GM18519 (cell line): ENCODE measurements around the gene PTPRC.

Experiments used
- ATAC-seq: cut with Tn5 transposase; IDR thresholded peaks from one replicate; pipeline ENCODE4 v1.9.1; 2021; ENCODE audit warnings: mild to moderate bottlenecking, moderate library complexity; ENCODE audit not compliant: unreplicated experiment, low FRiP score

PTPRC gene

DNA sequence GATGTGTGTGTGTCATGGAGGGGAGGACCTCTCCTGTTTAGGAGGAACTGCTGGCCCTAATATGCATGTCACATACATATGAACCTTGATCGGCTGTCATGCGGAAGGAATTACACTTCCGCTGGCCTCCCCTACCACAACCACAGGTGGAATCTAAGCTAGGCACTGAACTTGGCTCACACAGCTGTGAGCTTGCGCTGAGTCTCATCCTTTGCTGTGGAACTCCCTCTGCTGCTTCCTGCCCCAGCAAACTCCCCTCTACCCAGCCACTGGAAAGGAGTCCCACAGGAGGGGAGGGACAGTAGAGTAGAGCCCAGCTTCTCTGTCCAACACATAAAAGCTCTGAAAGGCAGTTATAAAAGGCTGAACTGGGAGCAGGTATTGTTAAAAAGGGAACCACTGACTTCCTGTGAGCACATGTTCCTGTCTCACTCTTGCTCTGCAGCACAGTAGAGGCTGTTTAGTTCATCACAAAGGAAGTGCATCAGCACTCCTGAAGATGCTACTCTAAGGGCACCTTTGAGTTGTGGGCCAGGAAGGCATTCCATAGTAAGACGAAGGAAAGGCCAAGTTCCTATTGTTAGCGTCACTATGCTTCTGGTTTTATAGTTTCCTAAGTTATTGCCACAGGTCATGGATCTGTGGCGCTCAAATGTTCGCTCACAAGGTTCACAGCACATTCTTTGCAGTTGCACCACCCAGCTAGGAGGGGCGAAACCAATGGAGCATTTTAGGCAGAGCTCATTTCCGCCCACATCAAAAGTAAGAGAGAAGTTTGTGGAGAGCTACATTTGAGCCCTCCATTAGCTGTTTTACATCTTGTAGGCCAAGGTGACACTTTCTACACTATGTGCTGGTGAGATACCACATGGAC is 17.7 kb upstream of the PTPRC start:
- ATAC-seq, result peak; percentile 53

DNA sequence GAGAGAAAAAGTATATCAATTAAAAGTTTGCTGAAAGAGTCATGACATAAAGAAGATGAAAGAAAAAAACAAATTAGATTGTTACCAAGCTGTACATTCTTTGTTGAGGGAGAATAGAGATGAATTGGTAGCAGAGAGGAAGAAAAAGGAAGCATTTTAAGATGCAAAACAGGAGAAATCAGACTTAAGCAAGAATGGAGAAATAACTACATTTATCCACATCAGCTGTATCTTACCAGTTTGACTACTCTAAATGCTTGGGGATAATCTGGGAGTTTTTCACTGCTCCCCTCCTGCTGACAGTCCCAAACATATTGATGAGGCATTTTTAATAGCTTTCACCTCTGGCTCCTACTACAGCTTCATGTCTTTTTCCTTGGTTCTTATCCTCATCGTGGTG is 16.8 kb upstream of the PTPRC start:
- ATAC-seq, result no peak

DNA sequence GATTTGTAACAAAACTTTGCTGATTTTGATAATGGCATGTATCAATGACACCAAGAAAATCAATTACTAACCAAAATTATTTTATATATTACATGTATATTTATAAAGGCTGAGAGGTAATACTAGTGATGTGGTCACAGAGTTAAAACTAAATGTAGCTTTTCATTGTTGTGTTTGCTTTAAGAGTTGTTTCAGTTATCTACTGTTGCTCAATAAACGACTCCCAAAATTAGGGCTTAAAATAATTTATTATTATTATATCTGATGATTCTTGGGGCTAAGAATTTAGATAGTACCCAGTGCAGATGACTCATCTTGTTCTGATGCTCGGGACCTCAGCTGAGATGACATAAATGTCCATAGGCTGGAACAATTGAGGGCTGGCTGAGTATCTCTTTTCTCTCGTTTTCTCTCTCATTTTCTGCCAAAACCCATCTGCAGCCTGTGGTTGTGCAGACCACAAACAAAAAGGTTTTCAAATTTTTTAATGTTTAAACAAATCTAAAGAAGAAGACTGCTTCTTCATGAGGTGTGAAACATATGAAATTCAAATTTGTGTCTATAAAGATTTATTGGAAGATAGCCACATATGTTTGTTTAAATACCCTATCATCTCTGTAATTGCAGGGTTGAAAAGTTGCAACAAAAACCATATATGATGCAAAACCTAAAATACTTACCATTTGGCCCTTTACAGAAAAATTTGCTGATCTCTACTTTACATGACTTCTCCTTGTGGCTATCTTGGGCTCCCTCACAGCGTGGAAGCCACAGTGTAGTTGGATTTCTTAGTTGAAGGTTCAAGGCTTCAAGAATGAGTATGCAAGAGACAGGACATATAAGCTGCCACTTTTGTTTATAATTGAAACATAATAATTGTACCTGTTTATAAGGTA is 14.8 kb upstream of the PTPRC start:
- ATAC-seq, result no peak

GRCh38 chr1:198624648-198624980 is 14.2 kb upstream of the PTPRC start:
- ATAC-seq, result no peak

DNA sequence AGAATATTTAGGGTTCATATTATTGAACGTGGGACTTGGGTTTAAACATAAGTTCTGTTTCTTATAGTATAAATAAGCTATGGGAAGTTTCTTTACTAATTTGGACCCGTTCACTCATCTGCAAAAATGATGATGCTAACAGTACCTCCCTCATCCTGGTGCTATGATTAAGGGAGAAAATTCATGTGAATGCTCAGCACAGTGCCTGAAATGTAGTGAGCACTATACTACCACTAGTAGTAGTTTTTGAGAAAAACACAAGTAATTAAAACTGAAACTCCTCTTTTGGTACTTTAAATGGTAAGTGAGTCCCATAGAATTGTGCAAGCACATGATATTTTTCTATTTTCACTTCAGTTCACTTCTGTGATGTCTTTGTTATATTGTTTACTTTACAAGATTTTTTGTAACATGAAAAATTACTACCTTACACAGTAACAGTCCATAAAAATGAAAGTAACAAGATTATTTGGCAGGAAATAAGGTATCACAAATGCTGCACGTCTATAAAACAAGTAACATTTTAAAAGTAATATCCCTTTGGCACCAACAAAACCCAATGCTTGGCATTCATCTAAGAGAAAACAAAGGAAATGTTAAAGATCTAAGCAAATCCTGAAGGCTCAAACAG is 11.3 kb upstream of the PTPRC start:
- ATAC-seq, result no peak

DNA sequence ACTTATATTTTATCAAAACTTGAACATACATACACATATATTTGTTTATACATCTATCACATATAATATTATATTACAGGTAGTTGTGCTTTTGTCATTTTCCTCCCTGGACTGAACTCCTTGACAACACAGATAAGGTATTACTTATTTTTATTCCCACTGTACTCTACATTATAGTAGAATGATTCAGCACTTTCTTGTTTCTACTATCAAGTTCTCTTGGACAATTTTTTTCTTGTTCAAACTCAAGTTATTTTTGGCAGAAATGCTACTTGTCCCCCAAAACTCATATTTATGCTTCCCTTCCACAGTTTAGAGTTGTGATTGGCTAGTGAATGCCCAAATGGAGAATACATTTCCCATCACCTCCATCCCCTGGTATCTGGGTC is 10.8 kb upstream of the PTPRC start:
- no peak for ATAC-seq

DNA sequence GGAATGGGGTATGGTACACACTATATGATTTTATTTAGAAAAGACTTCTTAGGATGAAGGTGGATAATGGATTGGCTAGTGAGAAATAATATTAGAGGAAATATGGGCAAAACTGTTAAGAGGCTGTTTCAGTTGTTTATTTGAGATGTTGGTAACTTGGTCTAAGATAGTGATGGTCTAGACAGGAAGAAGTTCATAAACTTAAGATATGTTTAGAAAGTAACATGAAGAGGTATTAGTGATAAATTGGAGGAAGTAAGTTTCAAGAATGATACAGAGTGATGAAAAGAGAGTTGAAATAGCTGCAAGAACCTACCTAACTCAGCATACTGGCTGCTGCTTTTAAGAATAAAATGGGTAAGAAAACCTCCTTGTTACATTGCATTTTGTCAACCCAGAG is 9.2 kb upstream of the PTPRC start:
- no peak for ATAC-seq

DNA sequence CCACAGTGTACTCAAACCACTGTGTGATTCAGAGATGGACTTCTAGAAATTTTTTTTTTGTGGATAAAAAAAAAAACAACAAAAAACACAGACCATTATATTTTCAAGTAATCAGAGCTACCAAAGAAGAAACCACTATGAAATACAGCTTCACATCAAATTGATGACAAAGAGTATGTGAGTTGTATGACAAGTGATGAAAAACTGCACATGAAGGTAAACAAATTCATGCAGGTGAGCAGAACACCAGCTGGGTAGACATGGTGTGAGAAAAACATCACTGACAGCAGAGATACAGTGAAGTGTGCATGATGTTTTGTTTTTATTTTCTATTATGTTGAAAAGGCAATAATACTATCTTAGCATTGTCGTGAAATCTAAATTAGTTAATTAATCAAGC is 8.0 kb upstream of the PTPRC start:
- no peak for ATAC-seq

- no peak for ATAC-seq
Measured at GRCh38 chr1:198631292-198631691, 7.5 kb upstream of the PTPRC start.

GRCh38 chr1:198632007-198632406 is 6.8 kb upstream of the PTPRC start:
- ATAC-seq, result no peak

DNA sequence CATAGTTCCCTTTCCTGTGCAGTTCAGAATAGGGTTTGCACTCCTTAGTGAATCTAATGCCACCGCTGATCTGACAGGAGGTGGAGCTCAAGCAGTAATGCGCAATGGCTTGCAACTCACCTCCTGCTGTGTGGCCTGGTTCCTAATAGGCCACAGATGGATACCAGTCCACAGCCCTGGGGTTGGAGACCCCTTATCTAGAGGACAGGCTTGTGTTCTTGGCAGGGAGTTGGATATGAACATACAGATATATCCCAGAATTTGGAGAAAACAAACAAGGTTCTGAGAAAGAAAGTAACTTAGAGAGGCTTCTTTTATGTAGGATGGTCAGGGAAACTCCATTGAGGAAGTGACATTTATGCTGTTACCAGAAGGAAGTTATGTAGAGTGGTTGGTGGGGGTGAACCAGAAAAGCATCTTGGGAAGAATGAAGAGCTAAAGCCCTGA is 5.1 kb upstream of the PTPRC start:
- no peak for ATAC-seq

DNA sequence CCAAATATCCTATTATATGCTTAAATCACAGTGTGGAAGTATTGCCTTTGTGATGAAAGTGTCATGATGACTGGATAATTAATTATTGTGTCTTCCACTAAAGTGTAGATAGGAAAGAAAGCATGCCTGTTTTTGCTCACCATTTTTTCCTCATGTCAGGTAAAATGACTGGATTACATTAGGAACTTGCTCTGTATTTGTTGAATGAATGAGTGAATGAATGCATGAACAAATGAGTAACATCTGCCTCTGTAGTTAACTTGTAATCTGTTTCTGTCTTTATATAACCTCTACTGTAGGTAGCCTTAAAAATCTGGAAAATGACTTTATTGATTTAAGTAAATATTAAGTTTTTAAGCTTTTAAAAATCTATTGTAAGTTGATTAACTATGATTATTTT is 2.9 kb upstream of the PTPRC start:
- ATAC-seq, result no peak

- no peak for ATAC-seq
Measured at GRCh38 chr1:198636391-198636790, 2.4 kb upstream of the PTPRC start.

DNA sequence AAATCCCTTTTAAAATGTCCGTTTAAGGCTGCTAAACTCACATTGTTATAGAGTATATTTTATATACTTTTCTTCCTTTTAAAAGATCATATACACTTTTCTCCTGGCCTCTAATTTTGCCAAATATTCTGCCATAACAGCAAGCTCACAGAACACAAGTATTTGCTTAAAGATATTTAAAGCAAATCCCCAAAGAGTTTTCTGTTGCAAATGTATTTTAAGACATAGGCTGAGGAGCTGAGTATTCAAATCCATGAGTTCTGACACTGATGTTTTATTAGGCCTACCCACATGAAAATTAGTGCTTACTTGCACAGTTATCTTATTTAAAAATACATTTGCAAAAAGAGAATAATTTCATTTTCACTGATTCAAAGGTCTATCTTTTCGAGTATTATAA is 1.7 kb upstream of the PTPRC start:
- ATAC-seq, result no peak

DNA sequence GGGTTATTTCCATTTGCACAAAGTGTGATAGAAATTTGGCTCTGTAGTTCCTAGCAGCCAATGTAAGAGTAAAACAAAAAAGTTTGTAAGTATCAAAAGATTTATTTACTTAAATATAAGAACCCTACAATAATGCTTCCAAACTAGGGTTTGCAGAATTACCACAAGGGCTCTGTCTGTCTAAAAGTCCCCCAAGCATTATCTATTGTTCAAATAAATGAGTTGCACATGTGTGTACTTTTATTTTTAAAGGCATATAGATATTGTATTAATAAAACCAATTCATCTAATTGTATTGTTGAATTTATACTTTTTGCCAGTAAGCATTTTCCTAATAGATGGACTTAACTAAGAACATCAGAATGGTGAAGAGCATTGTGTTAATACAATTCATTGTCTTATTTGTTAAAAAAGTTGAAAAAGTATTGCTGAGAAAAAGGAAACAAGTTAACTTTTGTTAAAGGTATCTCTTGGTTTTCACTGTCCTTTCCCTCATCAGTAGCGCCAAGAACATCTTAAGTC is 863 bp upstream of the PTPRC start:
- ATAC-seq, result no peak

DNA sequence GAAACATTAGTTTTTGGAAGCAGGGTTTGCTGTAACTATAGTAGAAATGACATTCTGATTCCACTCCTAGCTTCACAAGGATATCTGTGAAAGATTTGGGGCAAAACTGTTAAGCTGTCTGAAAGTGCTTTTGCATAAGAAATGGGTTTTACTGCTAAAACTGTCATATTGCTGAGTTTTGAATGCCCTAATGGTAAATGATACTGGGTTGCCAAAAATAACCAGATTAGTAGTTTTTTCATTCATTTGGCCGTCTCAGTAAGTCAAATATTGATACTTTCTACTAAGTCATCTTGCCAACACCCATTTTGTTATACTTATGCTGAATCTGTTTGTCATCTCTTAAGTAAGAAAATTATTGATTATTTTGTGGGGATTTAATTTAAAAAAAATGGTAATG is 399 bp upstream of the PTPRC start:
- ATAC-seq, result peak; percentile 7

DNA sequence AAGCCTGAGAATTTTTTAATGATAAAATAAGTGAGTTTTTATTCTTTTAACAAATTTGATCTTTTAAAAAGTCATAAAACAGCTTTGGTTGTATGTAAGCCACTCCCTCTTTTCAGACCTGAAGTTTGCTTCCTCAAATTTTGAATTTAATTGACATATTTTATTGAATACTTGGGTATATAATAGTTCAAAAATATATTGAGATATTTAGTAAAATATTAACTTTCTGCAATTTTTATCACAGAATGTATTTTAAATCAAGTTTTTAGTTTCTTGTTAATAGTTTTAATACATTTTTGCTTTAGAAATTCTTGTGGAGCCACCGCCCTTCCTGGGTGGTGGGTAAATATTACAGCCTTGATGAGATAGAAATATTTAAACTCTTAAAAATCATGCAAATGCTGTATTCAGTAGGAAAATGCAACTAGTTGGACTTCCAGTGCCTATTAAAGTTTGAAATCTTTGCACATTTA is 867 bp downstream of the PTPRC start:
- no peak for ATAC-seq

DNA sequence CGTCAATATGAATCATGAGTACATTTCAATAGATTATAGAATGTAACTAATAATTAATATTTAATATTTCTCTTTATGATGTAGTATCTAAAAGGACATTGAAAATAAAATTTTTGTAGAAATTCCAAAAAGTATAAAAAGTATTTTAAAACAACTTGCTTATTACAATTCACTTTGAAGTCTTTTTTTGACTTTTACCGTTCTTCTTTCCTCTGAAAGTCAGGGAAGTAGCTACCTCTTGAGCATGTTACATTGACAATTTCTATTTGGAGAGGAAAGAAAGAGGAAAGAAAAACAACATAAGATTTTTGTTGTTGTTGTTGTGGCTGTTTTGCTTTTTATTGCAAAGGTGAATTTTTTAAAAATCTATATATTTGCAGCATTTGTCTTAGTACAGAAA is 1.3 kb downstream of the PTPRC start:
- ATAC-seq, result no peak

GRCh38 chr1:198641501-198641900 is 2.7 kb downstream of the PTPRC start:
- peak; percentile 39 for ATAC-seq

- ATAC-seq, result no peak
Measured at GRCh38 chr1:198641966-198642668, 3.3 kb downstream of the PTPRC start.
